ENCODE measurements around the gene MVP. TPM values are rescaled to one million over a fixed set of nuclear protein-coding genes. Genes with fewer than 3 reads are reported as not detected.
A peak's percentile ranks its signal among the peaks of the same experiment; 100 is the strongest.
"Not testable (repeated sequence)": the region's sequence is repeated elsewhere in the genome, so short reads cannot be mapped to it uniquely, and the experiment has no call there.

The MVP gene
- polyA plus RNA-seq, 1 donor, result 128 TPM

DNA sequence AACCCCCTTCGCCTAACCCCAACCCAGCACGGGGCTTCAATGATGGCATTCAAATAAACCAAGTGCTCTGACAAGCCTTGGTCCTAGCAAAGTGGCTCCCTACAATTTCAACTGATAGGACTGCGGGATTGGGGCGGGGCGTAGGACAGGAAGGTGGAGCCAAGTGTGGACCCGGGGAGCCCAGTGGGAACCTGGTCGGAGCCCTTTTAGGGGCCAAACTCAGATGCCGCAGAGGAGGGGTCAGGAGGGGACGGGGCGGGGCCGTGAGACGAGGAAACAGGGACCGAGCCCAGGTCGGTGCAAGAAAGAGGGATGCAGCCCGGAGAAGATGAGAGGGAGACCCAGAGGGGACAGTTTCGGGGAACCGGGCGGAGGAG lies 55.9 kb downstream of the MVP start:
- H3K27me3 ChIP-seq (ENCODE audit: control insufficient read depth, insufficient read depth, low read length), result peaks cover 23% of the 10 kb centered on the region
- H3K27ac ChIP-seq (ENCODE audit: low read length), result no peak overlapping the region
- peaks cover 5% of the 10 kb centered on the region for H3K36me3 ChIP-seq (ENCODE audit: control insufficient read depth, insufficient read depth, low read length)
- no peak for DNase-seq
- H3K4me3 ChIP-seq (ENCODE audit: low read length), result no peak overlapping the region
- WGBS (ENCODE audit: insufficient coverage, low lambda C conversion rate), result no CpG with 5 or more reads among the region's 18 CpGs
- peaks cover 5% of the 10 kb centered on the region for H3K9me3 ChIP-seq (ENCODE audit: control insufficient read depth, low read depth, low read length)
- peaks cover 7% of the 10 kb centered on the region for H3K4me1 ChIP-seq (ENCODE audit: control insufficient read depth, insufficient read depth, low read length)

DNA sequence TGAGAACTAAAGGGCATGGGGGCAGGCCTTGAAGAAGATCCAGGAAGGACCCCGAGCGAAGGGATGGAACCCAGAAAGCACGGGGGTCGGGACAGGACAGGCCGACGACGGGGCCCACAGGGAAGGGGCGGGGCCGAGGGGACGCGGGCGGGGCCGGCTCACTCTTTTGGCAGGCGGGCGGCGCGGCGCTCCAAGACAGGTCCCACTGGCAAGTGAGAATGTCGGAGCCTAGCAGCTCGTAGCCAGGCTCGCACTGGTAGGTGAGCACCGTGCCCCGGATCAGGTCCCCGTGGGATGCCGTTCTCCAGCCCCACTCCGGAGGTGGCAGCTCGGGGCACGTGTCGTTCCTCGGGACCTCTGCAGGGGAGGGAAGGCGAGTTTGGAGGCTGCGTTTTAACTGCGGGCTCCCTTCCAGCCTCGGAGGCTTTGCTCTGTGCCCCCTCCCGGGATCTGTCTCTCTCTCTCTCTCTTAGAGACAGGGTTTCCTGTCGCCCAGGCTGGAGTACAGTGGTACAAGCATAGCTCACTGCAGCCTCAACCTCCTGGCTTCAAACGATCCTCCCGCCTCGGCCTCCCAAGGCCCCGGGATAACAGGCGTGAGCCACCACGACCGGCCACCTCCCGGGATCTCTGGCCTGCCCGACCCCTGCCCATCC lies 56.5 kb downstream of the MVP start:
- H3K27ac ChIP-seq (ENCODE audit: low read length), result no peak overlapping the region
- no CpG with 5 or more reads among the region's 45 CpGs for WGBS (ENCODE audit: insufficient coverage, low lambda C conversion rate)
- peaks cover 2% of the 10 kb centered on the region for H3K36me3 ChIP-seq (ENCODE audit: control insufficient read depth, insufficient read depth, low read length)
- DNase-seq, result no peak
- H3K9me3 ChIP-seq (ENCODE audit: control insufficient read depth, low read depth, low read length), result peaks cover 5% of the 10 kb centered on the region
- peaks cover 7% of the 10 kb centered on the region for H3K4me1 ChIP-seq (ENCODE audit: control insufficient read depth, insufficient read depth, low read length)
- H3K27me3 ChIP-seq (ENCODE audit: control insufficient read depth, insufficient read depth, low read length), result peaks cover 23% of the 10 kb centered on the region
- H3K4me3 ChIP-seq (ENCODE audit: low read length), result no peak overlapping the region

DNA sequence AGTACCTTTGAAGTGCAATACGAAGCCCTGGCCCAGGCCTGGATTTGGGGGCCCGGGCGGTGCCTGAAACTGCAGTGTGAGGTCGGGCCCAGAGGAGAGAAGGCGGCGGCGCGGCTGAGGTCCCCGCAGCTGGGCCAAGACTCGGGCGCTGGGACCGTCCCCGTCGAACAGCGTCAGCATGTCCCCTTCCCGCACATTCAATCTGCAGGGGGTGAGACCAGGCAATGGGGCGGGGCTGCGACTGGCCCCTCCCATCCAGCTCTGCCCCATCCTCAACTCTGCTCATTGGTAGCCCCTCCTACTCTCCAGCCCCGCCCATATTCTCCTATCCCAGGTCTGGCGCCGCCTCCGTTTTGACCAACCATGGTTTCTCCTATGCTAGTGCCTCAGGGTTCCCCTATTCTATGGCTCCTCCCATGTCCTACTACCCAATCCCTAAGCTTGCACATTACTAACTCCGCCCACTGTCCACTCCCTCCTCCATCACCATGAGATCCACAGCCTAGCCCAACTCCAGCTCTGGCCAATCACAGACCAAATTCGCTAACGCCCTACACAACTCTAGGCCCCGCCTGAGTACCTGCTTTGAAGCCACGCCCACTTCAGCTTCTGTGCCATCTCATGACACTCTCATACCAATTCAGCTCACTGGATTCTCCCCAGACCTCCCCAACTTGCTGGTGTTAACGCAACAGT lies 57.2 kb downstream of the MVP start:
- H3K27me3 ChIP-seq (ENCODE audit: control insufficient read depth, insufficient read depth, low read length), result peaks cover 23% of the 10 kb centered on the region
- H3K36me3 ChIP-seq (ENCODE audit: control insufficient read depth, insufficient read depth, low read length), result no peaks in the 10 kb centered on the region
- H3K4me1 ChIP-seq (ENCODE audit: control insufficient read depth, insufficient read depth, low read length), result peaks cover 7% of the 10 kb centered on the region
- no peak overlapping the region for H3K27ac ChIP-seq (ENCODE audit: low read length)
- DNase-seq, result peak in 1 of 2 donors; percentile 53
- H3K9me3 ChIP-seq (ENCODE audit: control insufficient read depth, low read depth, low read length), result peaks cover 5% of the 10 kb centered on the region
- no peak overlapping the region for H3K4me3 ChIP-seq (ENCODE audit: low read length)
- WGBS (ENCODE audit: insufficient coverage, low lambda C conversion rate), result no CpG with 5 or more reads among the region's 28 CpGs

- Histone ChIP-seq H3K27ac (ENCODE audit: low read length) (no peak overlapping the region), H3K27me3 (ENCODE audit: control insufficient read depth, insufficient read depth, low read length) (peaks cover 23% of the 10 kb centered on the region), H3K4me3 (ENCODE audit: low read length) (no peak overlapping the region), H3K9me3 (ENCODE audit: control insufficient read depth, low read depth, low read length) (peaks cover 5% of the 10 kb centered on the region), H3K36me3 (ENCODE audit: control insufficient read depth, insufficient read depth, low read length) (no peaks in the 10 kb centered on the region), H3K4me1 (ENCODE audit: control insufficient read depth, insufficient read depth, low read length) (peaks cover 7% of the 10 kb centered on the region)
- no peak for DNase-seq
- WGBS (ENCODE audit: insufficient coverage, low lambda C conversion rate), result 96% methylated on average over 3 of the region's 14 CpGs
These were observed 57.9 kb downstream of the MVP start for GRCh38 chr16:29878172-29878571.

DNA sequence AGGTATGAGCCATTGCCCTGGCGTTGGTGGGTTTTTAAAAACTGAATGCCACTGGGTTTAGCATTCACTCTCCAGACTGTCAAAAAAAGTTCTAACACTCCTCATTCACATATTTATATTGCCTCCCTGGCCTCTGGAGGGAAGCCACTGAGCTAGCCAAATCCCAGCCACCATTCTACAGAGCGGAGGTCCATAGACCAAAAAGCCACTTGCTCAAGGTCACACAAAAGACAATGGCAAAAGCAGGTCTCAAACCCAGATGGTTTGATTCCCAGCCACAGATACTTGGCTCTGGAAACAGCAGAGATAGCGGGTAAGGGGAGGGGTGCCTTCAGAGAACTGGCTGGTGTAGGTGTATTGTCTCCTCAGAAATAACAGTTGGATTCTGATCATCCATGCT lies 60.8 kb downstream of the MVP start:
- WGBS (ENCODE audit: insufficient coverage, low lambda C conversion rate), result no CpG with 5 or more reads among the region's 3 CpGs
- H3K9me3 ChIP-seq (ENCODE audit: control insufficient read depth, low read depth, low read length), result peaks cover 5% of the 10 kb centered on the region
- H3K27ac ChIP-seq (ENCODE audit: low read length), result no peak overlapping the region
- no peak overlapping the region for H3K4me3 ChIP-seq (ENCODE audit: low read length)
- peaks cover 7% of the 10 kb centered on the region for H3K4me1 ChIP-seq (ENCODE audit: control insufficient read depth, insufficient read depth, low read length)
- DNase-seq, result no peak
- peaks cover 19% of the 10 kb centered on the region for H3K27me3 ChIP-seq (ENCODE audit: control insufficient read depth, insufficient read depth, low read length)
- H3K36me3 ChIP-seq (ENCODE audit: control insufficient read depth, insufficient read depth, low read length), result no peaks in the 10 kb centered on the region

- Histone ChIP-seq H3K9me3 (ENCODE audit: control insufficient read depth, low read depth, low read length) (no peaks in the 10 kb centered on the region), H3K27me3 (ENCODE audit: control insufficient read depth, insufficient read depth, low read length) (no peaks in the 10 kb centered on the region), H3K4me3 (ENCODE audit: low read length) (no peak overlapping the region), H3K4me1 (ENCODE audit: control insufficient read depth, insufficient read depth, low read length) (no peaks in the 10 kb centered on the region), H3K27ac (ENCODE audit: low read length) (no peak overlapping the region), H3K36me3 (ENCODE audit: control insufficient read depth, insufficient read depth, low read length) (peaks cover 2% of the 10 kb centered on the region)
- DNase-seq, result no peak
- 100% methylated on average over 2 of the region's 6 CpGs for WGBS (ENCODE audit: insufficient coverage, low lambda C conversion rate)
These were observed 63.7 kb downstream of the MVP start for GRCh38 chr16:29883987-29884386.

GRCh38 chr16:29889372-29889771 lies 69.1 kb downstream of the MVP start:
- H3K27me3 ChIP-seq (ENCODE audit: control insufficient read depth, insufficient read depth, low read length); H3K4me3 ChIP-seq (ENCODE audit: low read length); H3K36me3 ChIP-seq (ENCODE audit: control insufficient read depth, insufficient read depth, low read length); DNase-seq; H3K9me3 ChIP-seq (ENCODE audit: control insufficient read depth, low read depth, low read length); H3K27ac ChIP-seq (ENCODE audit: low read length): not testable (repeated sequence)
- peaks cover 23% of the 10 kb centered on the region for H3K4me1 ChIP-seq (ENCODE audit: control insufficient read depth, insufficient read depth, low read length)
- WGBS (ENCODE audit: insufficient coverage, low lambda C conversion rate), result 100% methylated on average over 1 of the region's 3 CpGs

GRCh38 chr16:29891525-29892457 lies 71.5 kb downstream of the MVP start:
- Histone ChIP-seq H3K36me3 (ENCODE audit: control insufficient read depth, insufficient read depth, low read length) (peaks cover 2% of the 10 kb centered on the region), H3K9me3 (ENCODE audit: control insufficient read depth, low read depth, low read length) (no peaks in the 10 kb centered on the region), H3K4me3 (ENCODE audit: low read length) (no peak overlapping the region), H3K4me1 (ENCODE audit: control insufficient read depth, insufficient read depth, low read length) (peaks cover 25% of the 10 kb centered on the region), H3K27me3 (ENCODE audit: control insufficient read depth, insufficient read depth, low read length) (no peaks in the 10 kb centered on the region), H3K27ac (ENCODE audit: low read length) (peak overlapping the region; percentile 92)
- DNase-seq, result peak; percentile 90 to 97
- WGBS (ENCODE audit: insufficient coverage, low lambda C conversion rate), result no CpG with 5 or more reads among the region's 10 CpGs

DNA sequence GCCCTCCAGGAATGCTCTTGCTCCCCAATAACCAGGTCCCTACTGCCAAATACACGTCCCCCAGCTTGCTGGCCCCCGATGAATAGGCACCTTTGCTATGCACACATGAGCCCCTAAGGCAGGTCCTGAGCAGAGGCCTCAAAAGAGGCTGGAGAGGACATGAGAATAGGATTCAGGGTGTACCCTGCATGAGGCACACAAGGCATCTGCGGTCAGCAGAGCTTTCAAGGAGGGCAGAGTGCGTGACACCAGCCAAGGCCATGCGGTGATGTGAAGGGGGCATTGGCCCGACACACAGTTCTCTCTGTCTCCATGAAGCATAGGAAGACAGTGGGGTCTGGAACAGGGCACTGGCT lies 72.2 kb downstream of the MVP start:
- no CpG with 5 or more reads among the region's 6 CpGs for WGBS (ENCODE audit: insufficient coverage, low lambda C conversion rate)
- no peak overlapping the region for H3K4me3 ChIP-seq (ENCODE audit: low read length)
- DNase-seq, result peak in 1 of 2 donors; percentile 45
- H3K27ac ChIP-seq (ENCODE audit: low read length), result peak overlapping the region; percentile 92
- H3K27me3 ChIP-seq (ENCODE audit: control insufficient read depth, insufficient read depth, low read length), result no peaks in the 10 kb centered on the region
- no peaks in the 10 kb centered on the region for H3K9me3 ChIP-seq (ENCODE audit: control insufficient read depth, low read depth, low read length)
- peaks cover 25% of the 10 kb centered on the region for H3K4me1 ChIP-seq (ENCODE audit: control insufficient read depth, insufficient read depth, low read length)
- peaks cover 2% of the 10 kb centered on the region for H3K36me3 ChIP-seq (ENCODE audit: control insufficient read depth, insufficient read depth, low read length)

DNA sequence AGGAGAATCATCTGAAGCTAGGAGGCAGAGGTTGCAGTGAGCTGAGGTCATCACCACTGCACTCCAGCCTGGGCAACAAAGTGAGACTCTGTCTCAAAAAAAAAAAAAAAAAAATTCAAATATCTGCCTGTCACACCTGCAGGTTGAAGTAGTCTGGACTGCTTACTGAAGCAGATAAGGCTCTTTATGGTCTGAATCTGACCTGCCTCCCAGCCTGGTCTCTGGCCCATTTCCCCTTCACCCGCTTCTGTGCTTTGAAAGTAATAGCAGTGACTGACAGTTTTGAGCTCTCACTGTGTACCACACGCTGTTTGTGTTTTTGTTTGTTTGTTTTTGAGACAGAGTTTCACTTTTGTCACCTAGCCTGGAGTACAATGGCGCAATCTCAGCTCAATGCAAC lies 73.3 kb downstream of the MVP start:
- H3K27ac ChIP-seq (ENCODE audit: low read length), result peak overlapping the region; percentile 92
- no CpG with 5 or more reads among the region's 3 CpGs for WGBS (ENCODE audit: insufficient coverage, low lambda C conversion rate)

More for the DNA sequence above, 73.3 kb downstream of the MVP start:
- Histone ChIP-seq H3K4me3 (ENCODE audit: low read length) (no peak overlapping the region), H3K4me1 (ENCODE audit: control insufficient read depth, insufficient read depth, low read length) (peaks cover 36% of the 10 kb centered on the region), H3K27me3 (ENCODE audit: control insufficient read depth, insufficient read depth, low read length) (no peaks in the 10 kb centered on the region), H3K36me3 (ENCODE audit: control insufficient read depth, insufficient read depth, low read length) (no peaks in the 10 kb centered on the region), H3K9me3 (ENCODE audit: control insufficient read depth, low read depth, low read length) (no peaks in the 10 kb centered on the region)
- DNase-seq, result peak; percentile 34 to 70
